HG03457 (cell line): ENCODE results near the gene SLC9A7.
"Not testable (repeated sequence)": the region's sequence is repeated elsewhere in the genome, so short reads cannot be mapped to it uniquely, and the experiment has no call there.

Experiments
- ATAC-seq: cut with Tn5 transposase; IDR thresholded peaks from one replicate; pipeline ENCODE4 v1.9.1; 2021; ENCODE audit warnings: moderate number of reproducible peaks; ENCODE audit not compliant: unreplicated experiment

Gene SLC9A7

GRCh38 chrX:46758956-46759644 lies at the start of gene SLC9A7:
SLC9A7 (minus strand) TSS chrX:46759118; CDS start chrX:46759029, 89 bp downstream.
- ATAC-seq = peak; percentile 58

GRCh38 chrX:46805270-46805669 lies 46.4 kb upstream of the SLC9A7 start:
- ATAC-seq = no peak

GRCh38 chrX:46803140-46803539 lies 44.2 kb upstream of the SLC9A7 start:
- no peak for ATAC-seq

GRCh38 chrX:46796574-46797191 lies 37.8 kb upstream of the SLC9A7 start:
- no peak for ATAC-seq

GRCh38 chrX:46793386-46794143 lies 34.6 kb upstream of the SLC9A7 start:
- no peak for ATAC-seq

GRCh38 chrX:46792810-46793188 lies 33.9 kb upstream of the SLC9A7 start:
- ATAC-seq = no peak

- no peak for ATAC-seq
Measured at GRCh38 chrX:46791927-46792809, 33.2 kb upstream of the SLC9A7 start.

GRCh38 chrX:46788902-46789301 lies 30.0 kb upstream of the SLC9A7 start:
- no peak for ATAC-seq

- ATAC-seq = not testable (repeated sequence)
Measured at GRCh38 chrX:46784437-46784836, 25.5 kb upstream of the SLC9A7 start.

GRCh38 chrX:46782034-46782433 lies 23.1 kb upstream of the SLC9A7 start:
- ATAC-seq = no peak

- no peak for ATAC-seq
Measured at GRCh38 chrX:46777971-46778810, 19.3 kb upstream of the SLC9A7 start.

- no peak for ATAC-seq
Measured at GRCh38 chrX:46770817-46771163, 11.9 kb upstream of the SLC9A7 start.

GRCh38 chrX:46770000-46770816 lies 11.3 kb upstream of the SLC9A7 start:
- no peak for ATAC-seq

- ATAC-seq = no peak
Measured at GRCh38 chrX:46762963-46763362, 4.0 kb upstream of the SLC9A7 start.

GRCh38 chrX:46759645-46759974 lies 692 bp upstream of the SLC9A7 start:
- no peak for ATAC-seq

GRCh38 chrX:46758163-46758955 lies 559 bp downstream of the SLC9A7 start:
- ATAC-seq = peak; percentile 7

GRCh38 chrX:46757593-46757992 lies 1.3 kb downstream of the SLC9A7 start:
- no peak for ATAC-seq

- no peak for ATAC-seq
Measured at GRCh38 chrX:46757052-46757451, 1.9 kb downstream of the SLC9A7 start.

GRCh38 chrX:46755671-46756070 lies 3.2 kb downstream of the SLC9A7 start:
- no peak for ATAC-seq
